PC-9 (cell line): ENCODE results near the gene IMMP2L.

ENCODE experiments used
- CTCF ChIP-seq: fragments of 200-600 bp; sonication (generic); conservative IDR thresholded peaks from 2 replicates; pipeline ENCODE4 v1.6.1; 2017; ENCODE audit warnings: mixed run types, antibody characterized with exemption, mild to moderate bottlenecking, moderate library complexity
- EZH2 ChIP-seq: fragments of 200-600 bp; sonication (generic); IDR thresholded peaks from 2 replicates; pipeline ENCODE4 v1.8.0; 2017; ENCODE audit warnings: antibody characterized with exemption, low read depth

- no peak for TF ChIP-seq CTCF
- TF ChIP-seq EZH2 = no peak
These were observed 690.4 kb downstream of the IMMP2L start for GRCh38 chr7:110871856-110872255.
